Measurements from ENCODE around the gene TMEM25.
"Not testable (repeated sequence)": the region's sequence is repeated elsewhere in the genome, so short reads cannot be mapped to it uniquely, and the experiment has no call there.

Gene TMEM25

GRCh38 chr11:118532852-118533768 lies 2.1 kb downstream of the TMEM25 start:
- no peak for DNase-seq (ENCODE audit: low read depth)

- no peak for DNase-seq (ENCODE audit: low read depth)
Observed at GRCh38 chr11:118533769-118534729, 3.1 kb downstream of the TMEM25 start.

- DNase-seq (ENCODE audit: low read depth): no peak
Observed at GRCh38 chr11:118535261-118535660, 4.3 kb downstream of the TMEM25 start.

- DNase-seq (ENCODE audit: low read depth): peak; percentile 25
Observed at GRCh38 chr11:118536726-118537125, 5.7 kb downstream of the TMEM25 start.

GRCh38 chr11:118537409-118537980 lies 6.5 kb downstream of the TMEM25 start:
- peak; percentile 32 for DNase-seq (ENCODE audit: low read depth)

- no peak for DNase-seq (ENCODE audit: low read depth)
Observed at GRCh38 chr11:118544010-118544646, 13.1 kb downstream of the TMEM25 start.

- no peak for DNase-seq (ENCODE audit: low read depth)
Observed at GRCh38 chr11:118544647-118545010, 13.6 kb downstream of the TMEM25 start.

GRCh38 chr11:118545533-118545932 lies 14.5 kb downstream of the TMEM25 start:
- DNase-seq (ENCODE audit: low read depth): no peak

GRCh38 chr11:118547132-118547531 lies 16.1 kb downstream of the TMEM25 start:
- DNase-seq (ENCODE audit: low read depth): no peak

GRCh38 chr11:118552341-118552740 lies 21.3 kb downstream of the TMEM25 start:
- DNase-seq (ENCODE audit: low read depth): no peak

- no peak for DNase-seq (ENCODE audit: low read depth)
Observed at GRCh38 chr11:118560806-118561205, 29.8 kb downstream of the TMEM25 start.

GRCh38 chr11:118565051-118565450 lies 34.1 kb downstream of the TMEM25 start:
- peak; percentile 8 for DNase-seq (ENCODE audit: low read depth)

- no peak for DNase-seq (ENCODE audit: low read depth)
Observed at GRCh38 chr11:118569670-118570069, 38.7 kb downstream of the TMEM25 start.

GRCh38 chr11:118570787-118571186 lies 39.8 kb downstream of the TMEM25 start:
- DNase-seq (ENCODE audit: low read depth): no peak

- DNase-seq (ENCODE audit: low read depth): peak; percentile 22
Observed at GRCh38 chr11:118571701-118572060, 40.7 kb downstream of the TMEM25 start.

GRCh38 chr11:118572061-118572980 lies 41.3 kb downstream of the TMEM25 start, which contains the start of gene ARCN1:
Gene ARCN1, plus strand, starts transcription at chr11:118572409. Its CDS starts 139 bp downstream, at chr11:118572548.
- DNase-seq (ENCODE audit: low read depth): peak; percentile 82

GRCh38 chr11:118572981-118573550 lies 42.1 kb downstream of the TMEM25 start:
- peak; percentile 72 for DNase-seq (ENCODE audit: low read depth)

- peak; percentile 17 for DNase-seq (ENCODE audit: low read depth)
Observed at GRCh38 chr11:118574636-118575035, 43.6 kb downstream of the TMEM25 start.

- not testable (repeated sequence) for DNase-seq (ENCODE audit: low read depth)
Observed at GRCh38 chr11:118577995-118578394, 47.0 kb downstream of the TMEM25 start.

GRCh38 chr11:118581057-118581456 lies 50.1 kb downstream of the TMEM25 start:
- DNase-seq (ENCODE audit: low read depth): no peak
